AG10803 (cell line): ENCODE data around the gene ZBTB1.

Source experiments
- DNase-seq: peaks from one replicate; pipeline ENCODE4 v3.0.0; 2010; ENCODE audit warnings: low read depth
- H3K4me3 ChIP-seq: 2 replicates; pipeline ENCODE4 v1.5.1; 2011; ENCODE audit warnings: mild to moderate bottlenecking, low read length, control low read depth
- CTCF ChIP-seq: conservative IDR thresholded peaks from 2 replicates; pipeline ENCODE4 v1.5.1; 2011; ENCODE audit warnings: mild to moderate bottlenecking, low read length, control low read depth, inconsistent platforms

ZBTB1 gene

GRCh38 chr14:64525354-64525753 lies 20.8 kb downstream of the ZBTB1 start:
- TF ChIP-seq CTCF = no peak
- DNase-seq = no peak
- H3K4me3 ChIP-seq = no peak overlapping the region

GRCh38 chr14:64531567-64531966 lies 27.0 kb downstream of the ZBTB1 start:
- H3K4me3 ChIP-seq = no peak overlapping the region
- no peak for TF ChIP-seq CTCF
- DNase-seq = no peak

- peak; percentile 95 for DNase-seq
- no peak overlapping the region for H3K4me3 ChIP-seq
- TF ChIP-seq CTCF = no peak
Observed at GRCh38 chr14:64536488-64537245, 32.1 kb downstream of the ZBTB1 start.

- peak; percentile 99 for DNase-seq
- TF ChIP-seq CTCF = peak; percentile 68
- H3K4me3 ChIP-seq = peak within 1 kb of the TSS; percentile 78
Observed at GRCh38 chr14:64540208-64541202, 35.9 kb downstream of the ZBTB1 start, which contains the start of gene HSPA2. TSS of gene HSPA2 (plus strand) at chr14:64540741. CDS start at chr14:64540850, 109 bp downstream.

- TF ChIP-seq CTCF = peak; percentile 4; the same call in 1 of the 2 replicates
- DNase-seq = peak; percentile 34
- peak overlapping the region; percentile 78 for H3K4me3 ChIP-seq
Observed at GRCh38 chr14:64541261-64541971, 36.8 kb downstream of the ZBTB1 start.

- peak overlapping the region; percentile 78 for H3K4me3 ChIP-seq
- no peak for TF ChIP-seq CTCF
- DNase-seq = no peak
Observed at GRCh38 chr14:64541972-64542835, 37.6 kb downstream of the ZBTB1 start.
